ENCODE measurements around the gene ALKBH8.
"Not testable (repeated sequence)": the region's sequence is repeated elsewhere in the genome, so short reads cannot be mapped to it uniquely, and the experiment has no call there.

The ALKBH8 gene

GRCh38 chr11:107504981-107505380 is 60.6 kb downstream of the ALKBH8 start:
- DNase-seq = no peak

GRCh38 chr11:107501713-107502112 is 63.8 kb downstream of the ALKBH8 start:
- DNase-seq = no peak

- DNase-seq = not testable (repeated sequence)
Measured at GRCh38 chr11:107497371-107497770, 68.2 kb downstream of the ALKBH8 start.

GRCh38 chr11:107496011-107496410 is 69.5 kb downstream of the ALKBH8 start:
- DNase-seq = no peak

- no peak for DNase-seq
Measured at GRCh38 chr11:107494055-107494454, 71.5 kb downstream of the ALKBH8 start.

GRCh38 chr11:107493117-107493516 is 72.4 kb downstream of the ALKBH8 start:
- DNase-seq = no peak

GRCh38 chr11:107490836-107491235 is 74.7 kb downstream of the ALKBH8 start:
- no peak for DNase-seq

GRCh38 chr11:107482234-107482633 is 83.3 kb downstream of the ALKBH8 start:
- DNase-seq = no peak

GRCh38 chr11:107478922-107479321 is 86.6 kb downstream of the ALKBH8 start:
- DNase-seq = no peak

GRCh38 chr11:107477820-107478219 is 87.7 kb downstream of the ALKBH8 start:
- no peak for DNase-seq

- DNase-seq = no peak
Measured at GRCh38 chr11:107473792-107474191, 91.7 kb downstream of the ALKBH8 start.

- no peak for DNase-seq
Measured at GRCh38 chr11:107472966-107473365, 92.6 kb downstream of the ALKBH8 start.

GRCh38 chr11:107468596-107468995 is 96.9 kb downstream of the ALKBH8 start:
- no peak for DNase-seq

- no peak for DNase-seq
Measured at GRCh38 chr11:107467696-107468095, 97.8 kb downstream of the ALKBH8 start.

- not testable (repeated sequence) for DNase-seq
Measured at GRCh38 chr11:107466275-107466866, 99.2 kb downstream of the ALKBH8 start.

- DNase-seq = peak; percentile 85
Measured at GRCh38 chr11:107457558-107458271, 107.8 kb downstream of the ALKBH8 start, which contains the start of gene CWF19L2. Gene CWF19L2 (minus strand): TSS chr11:107457825. CDS start chr11:107457816, 9 bp downstream.

GRCh38 chr11:107457205-107457557 is 108.4 kb downstream of the ALKBH8 start:
- no peak for DNase-seq

- no peak for DNase-seq
Measured at GRCh38 chr11:107453594-107454286, 111.8 kb downstream of the ALKBH8 start.
